ENCODE data around the gene SKOR2. TPM values are rescaled to one million over a fixed set of nuclear protein-coding genes. Genes with fewer than 3 reads are reported as not detected.

The SKOR2 gene
- total and polyA plus RNA-seq, 2 of the 13 experiments (the other 11 are each of a cell fraction or from before 2014, with no cell fraction given), result not detected

GRCh38 chr18:47175898-47176575, 75.4 kb downstream of the SKOR2 start, which contains the start of gene IER3IP1 (continued):
- TF ChIP-seq MEIS2 (CRISPR knock-in tag; IDR thresholded peaks at IDR 0.05) (peak; percentile 68), ZBTB44 (CRISPR knock-in tag; IDR thresholded peaks at IDR 0.05) (no peak), CREB1 (IDR thresholded peaks at IDR 0.05) (no peak), CREB1 (CRISPR knock-in tag; IDR thresholded peaks at IDR 0.05) (peak; percentile 56), PHF5A (CRISPR knock-in tag; IDR thresholded peaks at IDR 0.05; ENCODE audit: low read depth, unreplicated experiment) (peak; percentile 50), BRCA1 (CRISPR knock-in tag; IDR thresholded peaks at IDR 0.05) (no peak), SRY (CRISPR knock-in tag; IDR thresholded peaks at IDR 0.05) (peak; percentile 54; the same call in 1 of the 2 replicates), CC2D1A (CRISPR knock-in tag; IDR thresholded peaks at IDR 0.05) (no peak), MNT (IDR thresholded peaks at IDR 0.05) (no peak), HOXD1 (CRISPR knock-in tag; IDR thresholded peaks at IDR 0.05) (no peak; the same call in none of the 2 replicates), ZNF337 (CRISPR knock-in tag; IDR thresholded peaks at IDR 0.05; ENCODE audit: borderline replicate concordance, low read depth) (0 out of 2 replicates have a peak, but pooled peaks have one; percentile 62), ZNF256 (CRISPR knock-in tag; conservative IDR thresholded peaks at IDR 0.05) (peak; percentile 74; the same call in 1 of the 2 replicates), TFDP2 (CRISPR knock-in tag; IDR thresholded peaks at IDR 0.05) (peak; percentile 90), SMAD9 (CRISPR knock-in tag; IDR thresholded peaks at IDR 0.05) (peak; percentile 72; the same call in 1 of the 2 replicates), E2F5 (CRISPR knock-in tag; conservative IDR thresholded peaks at IDR 0.05) (peak; percentile 77; the same call in 1 of the 2 replicates), ZNF780A (CRISPR knock-in tag; IDR thresholded peaks at IDR 0.05) (no peak), ZNF543 (CRISPR knock-in tag; IDR thresholded peaks at IDR 0.05) (peak; percentile 69; the same call in 1 of the 2 replicates), ADNP (CRISPR knock-in tag; IDR thresholded peaks at IDR 0.05) (no peak), PAXIP1 (CRISPR knock-in tag; conservative IDR thresholded peaks at IDR 0.05) (peak; percentile 34; the same call in 1 of the 2 replicates), TAF1 (CRISPR knock-in tag; IDR thresholded peaks at IDR 0.05) (peak; percentile 83), ZNF224 (CRISPR knock-in tag; IDR thresholded peaks at IDR 0.05) (no peak), HNRNPUL1 (IDR thresholded peaks at IDR 0.05; ENCODE audit: low read depth, low read length) (no peak), ZNF33B (CRISPR knock-in tag; IDR thresholded peaks at IDR 0.05) (no peak)

Data from HepG2 (cell line).